OCI-LY1 (cell line): ENCODE results near the gene LGALS9C.
"Not testable (repeated sequence)": the region's sequence is repeated elsewhere in the genome, so short reads cannot be mapped to it uniquely, and the experiment has no call there.

Experiments
- CTCF ChIP-seq: fragments of 200-600 bp; sonication (generic), shearing (Covaris generic); IDR thresholded peaks from 2 replicates; pipeline ENCODE4 v1.5.1; 2017; ENCODE audit warnings: mild to moderate bottlenecking, antibody characterized with exemption, low read length, moderate library complexity, mixed read lengths
- EZH2 ChIP-seq: fragments of 200-600 bp; sonication (generic), shearing (Covaris generic); IDR thresholded peaks from 2 replicates; pipeline ENCODE4 v1.8.0; 2017; ENCODE audit warnings: borderline replicate concordance, mixed run types, mild to moderate bottlenecking, antibody characterized with exemption, low read length, moderate library complexity, mixed read lengths

- not testable (repeated sequence) for TF ChIP-seq CTCF, EZH2
Observed at GRCh38 chr17:18450998-18451397, 25.6 kb upstream of the LGALS9C start.
